K562 (cell line): ENCODE results near the gene CDC123. TPM values are rescaled to one million over a fixed set of nuclear protein-coding genes. Genes with fewer than 3 reads are reported as not detected.

Experiments
- ATAC-seq: fragments of 200-7000 bp; cut with Tn5 transposase; 3 replicates; pipeline ENCODE4 v1.9.1; 2020; ENCODE audit warnings: moderate library complexity
- BruUV-seq: library from RNA; stranded (reverse); fragments of 400-500 nt; replicated peaks from 2 replicates; lab custom pipeline; 2021; lab: Mats Ljungman, UMichigan
- CTCF ChIA-PET: fragments of 300-600 bp; formaldehyde crosslinking; extraction: SDS; loops from one replicate; lab custom pipeline; 2021; ENCODE audit warnings: low intra/inter-chr PET ratio; lab: Yijun Ruan, JAX
- POLR2A ChIA-PET: fragments of 300-600, 350-650 bp; sonication (Branson Sonifier 250); formaldehyde crosslinking; extraction: SDS; loops from one replicate; lab custom pipeline; 2021; ENCODE audit warnings: antibody characterized with exemption, inconsistent platforms; lab: Yijun Ruan, JAX
- DNase-seq, 4 experiments: peaks; one replicate each; pipeline versions ENCODE4 v3.0.0 to v3.0.0-alpha.2; 2011 to 2018; ENCODE audit warnings: low spot score in 3 of 4, mixed read lengths in 3 of 4; ENCODE audit errors: extremely low read depth in 1 of 4
- FAIRE-seq: peaks from 2 replicates; lab custom pipeline; 2011; peaks lifted over from hg19 to GRCh38; lab: Jason Lieb, UNC
- H2AFZ ChIP-seq: 2 replicates; pipeline ENCODE4 v1.6.0; 2011; ENCODE audit warnings: low read depth, low read length, control low read depth, inconsistent platforms
- H3K27ac ChIP-seq: fragments of 200-600 bp; 3 replicates; pipeline ENCODE4 v1.8.0; 2011; ENCODE audit warnings: low read depth, mild to moderate bottlenecking, control low read depth, inconsistent platforms, low read length, moderate library complexity, mixed read lengths; ENCODE audit errors: extremely low read depth
- H3K27me3 ChIP-seq, 2 experiments: fragments of 300-600 bp in 1 of 2; 2 replicates in 1 of 2; 3 replicates in 1 of 2; pipeline versions ENCODE4 v1.6.0 to v1.8.0; 2011; ENCODE audit warnings: inconsistent platforms in 2 of 2, low read length in 2 of 2, mild to moderate bottlenecking in 1 of 2, mixed read lengths in 1 of 2, moderate library complexity in 1 of 2; ENCODE audit not compliant: control insufficient read depth in 2 of 2, insufficient read depth in 2 of 2
- H3K36me3 ChIP-seq: fragments of 300-600 bp; 3 replicates; pipeline ENCODE4 v1.8.0; 2011; ENCODE audit warnings: mild to moderate bottlenecking, low read length, inconsistent platforms; ENCODE audit not compliant: control insufficient read depth, insufficient read depth
- H3K4me1 ChIP-seq, 2 experiments: fragments of 200-600 bp in 1 of 2; replicated peaks in 1 of 2; 2 replicates in 1 of 2; 3 replicates in 1 of 2; pipeline versions ENCODE4 v1.5.1 to v1.8.0; 2011; ENCODE audit warnings: inconsistent platforms in 2 of 2, low read length in 2 of 2, mild to moderate bottlenecking in 1 of 2, mixed read lengths in 1 of 2, moderate library complexity in 1 of 2; ENCODE audit not compliant: control insufficient read depth in 2 of 2, insufficient read depth in 2 of 2
- H3K4me2 ChIP-seq: 2 replicates; pipeline ENCODE4 v1.6.1; 2011; ENCODE audit warnings: low read length, control low read depth, inconsistent platforms, mixed read lengths; ENCODE audit not compliant: insufficient read depth
- H3K4me3 ChIP-seq: fragments of 200-600 bp; sonication (generic), shearing (Covaris generic); 2 replicates; pipeline ENCODE4 v1.5.1; 2016; ENCODE audit warnings: control low read depth, inconsistent platforms
- H3K79me2 ChIP-seq: fragments of 200-600 bp; 3 replicates; pipeline ENCODE4 v1.8.0; 2011; ENCODE audit warnings: low read length, inconsistent platforms; ENCODE audit not compliant: control insufficient read depth, insufficient read depth
- H3K9ac ChIP-seq, 2 experiments: 2 replicates each; pipeline versions ENCODE4 v1.6.0 to v1.6.1; 2011; ENCODE audit warnings: low read depth in 2 of 2, low read length in 2 of 2, control low read depth in 1 of 2, inconsistent platforms in 1 of 2, mild to moderate bottlenecking in 1 of 2, mixed read lengths in 1 of 2; ENCODE audit not compliant: insufficient read depth in 1 of 2
- H3K9me1 ChIP-seq: one replicate; pipeline ENCODE4 v1.6.0; 2011; ENCODE audit warnings: inconsistent platforms, mild to moderate bottlenecking, low read length, moderate library complexity; ENCODE audit not compliant: control insufficient read depth, insufficient read depth
- H3K9me3 ChIP-seq: replicated peaks from 2 replicates; pipeline ENCODE4 v1.5.1; 2011; ENCODE audit warnings: low read depth, low read length, inconsistent platforms; ENCODE audit not compliant: control insufficient read depth, insufficient read depth
- H4K20me1 ChIP-seq: replicated peaks from 2 replicates; pipeline ENCODE4 v1.6.1; 2011; ENCODE audit warnings: low read length, inconsistent platforms, mixed read lengths; ENCODE audit not compliant: control insufficient read depth, insufficient read depth
- DDX20 ChIP-seq: fragments of 450-650 bp; IDR thresholded peaks from 2 replicates; pipeline ENCODE4 v1.6.1; 2016; ENCODE audit warnings: missing genetic modification characterization, low read depth, mild to moderate bottlenecking, missing compliant biosample characterization, moderate library complexity
- HCFC1 ChIP-seq: IDR thresholded peaks from 2 replicates; pipeline ENCODE4 v1.6.1; 2012; ENCODE audit warnings: low read depth, low read length, improper control_type of control experiment
- HOXB6 ChIP-seq: fragments of 250-450 bp; sonication (Bioruptor Pico); IDR thresholded peaks from 2 replicates; pipeline ENCODE4 v1.5.1; 2022; ENCODE audit warnings: mild to moderate bottlenecking, borderline replicate concordance
- POU5F1 ChIP-seq: fragments of 150-350 bp; IDR thresholded peaks from 2 replicates; pipeline ENCODE4 v1.6.1; 2014; ENCODE audit warnings: borderline replicate concordance, low read length, low read depth, mild to moderate bottlenecking; ENCODE audit not compliant: partially characterized antibody
- PTTG1 ChIP-seq: fragments of 450-650 bp; IDR thresholded peaks from 2 replicates; pipeline ENCODE4 v1.6.1; 2016; ENCODE audit warnings: low read depth, mild to moderate bottlenecking, missing genetic modification characterization, missing compliant biosample characterization
- SMAD2 ChIP-seq: fragments of 150-350 bp; IDR thresholded peaks from 2 replicates; pipeline ENCODE4 v1.6.1; 2014; ENCODE audit warnings: low read depth, mild to moderate bottlenecking, low read length
- ZNF165 ChIP-seq: fragments of 250-450 bp; sonication (Bioruptor Pico); IDR thresholded peaks from 2 replicates; pipeline ENCODE4 v1.4.0; 2020; ENCODE audit warnings: borderline replicate concordance
- ZNF311 ChIP-seq: fragments of 250-450 bp; sonication (Bioruptor Pico); IDR thresholded peaks from 2 replicates; pipeline ENCODE4 v1.4.0; 2020; ENCODE audit warnings: mild to moderate bottlenecking, moderate library complexity
- ZNF316 ChIP-seq: fragments of 450-650 bp; IDR thresholded peaks from 2 replicates; pipeline ENCODE4 v1.6.1; 2016
- WGBS: fragments of 100-300 bp; shearing (Covaris generic); methylation state at CpG from one replicate; pipeline ENCODE4 v1.1.6; 2016; ENCODE audit warnings: low coverage, mixed read lengths; ENCODE audit not compliant: insufficient coverage; ENCODE audit errors: missing lambda C conversion rate; 5-methylcytosine and 5-hydroxymethylcytosine counted together
- in situ Hi-C: fragments of 300-500 bp; cut with MboI; formaldehyde crosslinking; loops from 4 replicates; pipeline ENCODE4 v1.15.0; 2018; ENCODE audit warnings: inconsistent platforms, mixed read lengths
- intact Hi-C: fragments of 100-400 bp; cut with micrococcal nuclease; formaldehyde crosslinking; loops from 2 replicates; pipeline ENCODE4 v1.14.2; 2022
- polyA plus RNA-seq, 8 experiments: library from polyadenylated mRNA; depleted of rRNA in 4 of 8; stranded (reverse) in 5 of 8; unstranded in 3 of 8; fragments of >200 nt; fragmentation: Nextera tagmentation in 2 of 8; fragmentation: Illumina TruSeq in 1 of 8; extraction: Ambion mirVana in 2 of 8; extraction: Trizol in 1 of 8; gene quantifications; 2 replicates each; pipeline versions ENCODE4 v1.2.1 to v1.2.3, GENCODE V29; 2011 to 2014; ENCODE audit warnings: inconsistent platforms in 1 of 8, missing spikeins in 1 of 8
- total RNA-seq, 7 experiments: library from RNA; depleted of rRNA in 6 of 7; stranded (reverse); fragments of >200 nt in 6 of 7; fragmentation: Illumina TruSeq in 2 of 7; extraction: Trizol in 2 of 7; gene quantifications; 2 replicates each; pipeline versions ENCODE4 v1.2.1 to v1.2.3, GENCODE V29; 2011 to 2021; ENCODE audit warnings: low replicate concordance in 1 of 7
- TF ChIP-seq, protein P1 (sequence below): fragments of 250-450 bp; sonication (Bioruptor Pico); IDR thresholded peaks from 2 replicates; pipeline ENCODE4 v1.4.0; 2020; ENCODE audit warnings: mild to moderate bottlenecking, moderate library complexity
- TF ChIP-seq, protein P2 (sequence below), 2 experiments: fragments of 450-650 bp; conservative IDR thresholded peaks; 2 replicates each; pipeline ENCODE4 v1.6.1; 2017; ENCODE audit warnings: mild to moderate bottlenecking in 2 of 2, moderate library complexity in 2 of 2

CDC123 gene
- total and polyA plus RNA-seq, 9 of the 15 experiments (the other 6 are each of a cell fraction or from before 2014, with no cell fraction given), result 137 to 288 (median 175) TPM

DNA sequence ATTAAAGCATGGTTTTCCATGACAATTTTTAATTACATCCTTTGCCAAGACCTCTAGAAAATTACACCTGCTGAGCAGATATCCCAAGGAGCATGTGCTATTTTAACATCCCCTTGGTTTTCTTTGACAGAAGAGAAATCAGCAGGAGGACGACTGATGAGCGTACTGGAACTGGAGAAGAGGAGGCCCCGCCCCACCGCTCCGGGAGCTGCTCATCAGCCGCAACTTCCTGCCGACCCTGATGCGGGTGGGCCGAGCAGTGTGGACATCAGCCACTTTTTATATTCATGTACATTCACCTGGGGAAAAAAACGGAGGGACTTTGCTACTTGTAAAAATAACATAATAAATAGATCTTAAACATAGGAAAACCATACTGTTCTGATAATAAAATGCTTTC, 54.2 kb downstream of the CDC123 start:
- H3K27me3 ChIP-seq, result no peaks in the 10 kb centered on the region
- BruUV-seq, result no TSS peak
- H3K27ac ChIP-seq, result no peak overlapping the region
- no peak overlapping the region for H3K4me2 ChIP-seq
- no peak for DNase-seq
- no peak overlapping the region for H2AFZ ChIP-seq
- H3K9me1 ChIP-seq, result no peaks in the 10 kb centered on the region
- TF ChIP-seq HOXB6 (CRISPR knock-in tag) (no peak), HCFC1 (no peak), POU5F1 (no peak), ZNF165 (CRISPR knock-in tag) (no peak), ZNF311 (no peak), ZNF316 (no peak), SMAD2 (no peak), DDX20 (tag) (no peak), PTTG1 (tag) (no peak)
- TF ChIP-seq, protein P1, sequence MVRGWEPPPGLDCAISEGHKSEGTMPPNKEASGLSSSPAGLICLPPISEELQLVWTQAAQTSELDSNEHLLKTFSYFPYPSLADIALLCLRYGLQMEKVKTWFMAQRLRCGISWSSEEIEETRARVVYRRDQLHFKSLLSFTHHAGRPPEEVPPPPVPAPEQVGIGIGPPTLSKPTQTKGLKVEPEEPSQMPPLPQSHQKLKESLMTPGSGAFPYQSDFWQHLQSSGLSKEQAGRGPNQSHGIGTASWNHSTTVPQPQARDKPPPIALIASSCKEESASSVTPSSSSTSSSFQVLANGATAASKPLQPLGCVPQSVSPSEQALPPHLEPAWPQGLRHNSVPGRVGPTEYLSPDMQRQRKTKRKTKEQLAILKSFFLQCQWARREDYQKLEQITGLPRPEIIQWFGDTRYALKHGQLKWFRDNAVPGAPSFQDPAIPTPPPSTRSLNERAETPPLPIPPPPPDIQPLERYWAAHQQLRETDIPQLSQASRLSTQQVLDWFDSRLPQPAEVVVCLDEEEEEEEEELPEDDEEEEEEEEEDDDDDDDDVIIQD (CRISPR knock-in tag), result no peak
- TF ChIP-seq, protein P2, sequence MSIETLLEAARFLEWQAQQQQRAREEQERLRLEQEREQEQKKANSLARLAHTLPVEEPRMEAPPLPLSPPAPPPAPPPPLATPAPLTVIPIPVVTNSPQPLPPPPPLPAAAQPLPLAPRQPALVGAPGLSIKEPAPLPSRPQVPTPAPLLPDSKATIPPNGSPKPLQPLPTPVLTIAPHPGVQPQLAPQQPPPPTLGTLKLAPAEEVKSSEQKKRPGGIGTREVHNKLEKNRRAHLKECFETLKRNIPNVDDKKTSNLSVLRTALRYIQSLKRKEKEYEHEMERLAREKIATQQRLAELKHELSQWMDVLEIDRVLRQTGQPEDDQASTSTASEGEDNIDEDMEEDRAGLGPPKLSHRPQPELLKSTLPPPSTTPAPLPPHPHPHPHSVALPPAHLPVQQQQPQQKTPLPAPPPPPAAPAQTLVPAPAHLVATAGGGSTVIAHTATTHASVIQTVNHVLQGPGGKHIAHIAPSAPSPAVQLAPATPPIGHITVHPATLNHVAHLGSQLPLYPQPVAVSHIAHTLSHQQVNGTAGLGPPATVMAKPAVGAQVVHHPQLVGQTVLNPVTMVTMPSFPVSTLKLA (conservative IDR thresholded peaks at IDR 0.05), result no peak
- no peaks in the 10 kb centered on the region for H3K9me3 ChIP-seq
- intact Hi-C loops, result no loop called here
- H3K4me3 ChIP-seq, result no peak overlapping the region
- in situ Hi-C loops, result no loop called here
- no peak for ATAC-seq
- H4K20me1 ChIP-seq, result no peaks in the 10 kb centered on the region
- H3K9ac ChIP-seq, result no peak overlapping the region
- POLR2A ChIA-PET, result no interaction called here
- no peak for FAIRE-seq
- CTCF ChIA-PET, result no interaction called here
- H3K36me3 ChIP-seq, result peaks cover 36% of the 10 kb centered on the region; the same call in 2 of the 3 replicates
- no peaks in the 10 kb centered on the region for H3K79me2 ChIP-seq
- WGBS, result 77% methylated on average over 4 of the region's 10 CpGs
- H3K4me1 ChIP-seq, result no peaks in the 10 kb centered on the region
